GM12878 (cell line): ENCODE results near the gene YY1. TPM values are rescaled to one million over a fixed set of nuclear protein-coding genes. Genes with fewer than 3 reads are reported as not detected.

Experiments
- ATAC-seq: fragments of 200-7000 bp; cut with Tn5 transposase; 3 replicates; pipeline ENCODE4 v1.9.1; 2020; ENCODE audit warnings: mild to moderate bottlenecking, moderate library complexity
- BruUV-seq: library from RNA; stranded (reverse); fragments of 400-500 nt; replicated peaks from 2 replicates; lab custom pipeline; 2021; lab: Mats Ljungman, UMichigan
- CTCF ChIA-PET: fragments of 300-600 bp; sonication (Branson Sonifier 250); formaldehyde crosslinking; extraction: SDS; loops from one replicate; lab custom pipeline; 2021; ENCODE audit warnings: inconsistent platforms; lab: Yijun Ruan, JAX
- POLR2A ChIA-PET: fragments of 350-600 bp; formaldehyde crosslinking; extraction: SDS; loops from one replicate; lab custom pipeline; 2021; ENCODE audit warnings: inconsistent platforms; lab: Charles Lee
- RAD21 ChIA-PET: fragments of 300-600 bp; sonication (Branson Sonifier 250); formaldehyde crosslinking; loops from one replicate; lab custom pipeline; 2023; ENCODE audit warnings: antibody characterized with exemption; ENCODE audit not compliant: unreplicated experiment; lab: Charles Lee
- SMC1A ChIA-PET: fragments of 300-600 bp; sonication (Branson Sonifier 250); formaldehyde crosslinking; loops from one replicate; lab custom pipeline; 2023; ENCODE audit not compliant: unreplicated experiment, uncharacterized antibody; lab: Charles Lee
- DNase-seq: peaks from one replicate; pipeline ENCODE4 v3.0.0-alpha.2; 2011; ENCODE audit warnings: low read depth, low spot score
- FAIRE-seq: peaks from 3 replicates; lab custom pipeline; 2011; peaks lifted over from hg19 to GRCh38; lab: Jason Lieb, UNC
- H2AFZ ChIP-seq: 2 replicates; pipeline ENCODE4 v1.6.0; 2011; ENCODE audit warnings: low read depth, low read length, control low read depth; ENCODE audit not compliant: control insufficient read depth
- H3K27ac ChIP-seq: 2 replicates; pipeline ENCODE4 v1.5.1; 2011; ENCODE audit warnings: control low read depth; ENCODE audit not compliant: control insufficient read depth, insufficient read depth
- H3K27me3 ChIP-seq, 2 experiments: replicated peaks in 1 of 2; 2 replicates each; pipeline versions ENCODE4 v1.6.0 to v1.6.1; 2011; ENCODE audit warnings: low read length in 1 of 2; ENCODE audit not compliant: control insufficient read depth in 2 of 2, insufficient read depth in 2 of 2
- H3K36me3 ChIP-seq, 2 experiments: 2 replicates each; pipeline ENCODE4 v1.5.1; 2011; ENCODE audit warnings: low read length in 1 of 2; ENCODE audit not compliant: control insufficient read depth in 2 of 2, insufficient read depth in 2 of 2
- H3K4me1 ChIP-seq: 2 replicates; pipeline ENCODE4 v1.6.1; 2011; ENCODE audit warnings: mild to moderate bottlenecking, low read length, moderate library complexity, mixed read lengths; ENCODE audit not compliant: control insufficient read depth, insufficient read depth
- H3K4me2 ChIP-seq: 2 replicates; pipeline ENCODE4 v1.6.0; 2011; ENCODE audit warnings: control low read depth; ENCODE audit not compliant: control insufficient read depth, insufficient read depth
- H3K4me3 ChIP-seq: fragments of 200-600 bp; sonication (generic); 2 replicates; pipeline ENCODE4 v1.5.1; 2016
- H3K79me2 ChIP-seq: 2 replicates; pipeline ENCODE4 v1.6.0; 2011; ENCODE audit warnings: low read length; ENCODE audit not compliant: control insufficient read depth, insufficient read depth
- H3K9ac ChIP-seq: 2 replicates; pipeline ENCODE4 v1.8.0; 2011; ENCODE audit warnings: low read length, control low read depth, mixed read lengths; ENCODE audit not compliant: control insufficient read depth, insufficient read depth
- H3K9me3 ChIP-seq: replicated peaks from 3 replicates; pipeline ENCODE4 v1.5.1; 2011; ENCODE audit warnings: mild to moderate bottlenecking, low read length; ENCODE audit not compliant: control insufficient read depth, insufficient read depth
- H4K20me1 ChIP-seq: 2 replicates; pipeline ENCODE4 v1.6.0; 2011; ENCODE audit not compliant: control insufficient read depth, insufficient read depth
- CBX3 ChIP-seq: fragments of 200-600 bp; sonication (generic); IDR thresholded peaks from 2 replicates; pipeline ENCODE4 v1.6.1; 2016; ENCODE audit warnings: low read depth, borderline replicate concordance
- DPF2 ChIP-seq: fragments of 450-650 bp; IDR thresholded peaks from 2 replicates; pipeline ENCODE4 v1.6.1; 2017; ENCODE audit warnings: mild to moderate bottlenecking
- MTA2 ChIP-seq: fragments of 450-650 bp; IDR thresholded peaks from 2 replicates; pipeline ENCODE4 v1.6.1; 2016; ENCODE audit warnings: low read depth, mild to moderate bottlenecking, moderate library complexity
- MXI1 ChIP-seq: fragments of 150-350 bp; IDR thresholded peaks from 2 replicates; pipeline ENCODE4 v1.6.1; 2011; ENCODE audit warnings: low read depth, mild to moderate bottlenecking, inconsistent platforms, low read length, improper control_type of control experiment
- SMAD5 ChIP-seq: IDR thresholded peaks from 2 replicates; pipeline ENCODE4 v1.6.1; 2016; ENCODE audit warnings: antibody characterized with exemption, low read depth
- SREBF1 ChIP-seq: IDR thresholded peaks from 2 replicates; pipeline ENCODE4 v1.6.1; 2012; ENCODE audit warnings: mild to moderate bottlenecking, low read length
- ZNF622 ChIP-seq: fragments of 450-650 bp; IDR thresholded peaks from 2 replicates; pipeline ENCODE4 v1.6.1; 2017; ENCODE audit warnings: mild to moderate bottlenecking, inconsistent platforms
- WGBS: methylation state at CpG from one replicate; pipeline ENCODE4 v1.1.6; 2016; ENCODE audit warnings: low lambda C conversion rate; ENCODE audit not compliant: insufficient replicate concordance, insufficient coverage; ENCODE audit errors: missing lambda C conversion rate; 5-methylcytosine and 5-hydroxymethylcytosine counted together
- in situ Hi-C: fragments of 300-500 bp; cut with MboI; formaldehyde crosslinking; loops from 9 replicates; pipeline ENCODE4 v1.14.3; 2018; ENCODE audit warnings: mixed read lengths
- intact Hi-C: fragments of 100-400 bp; cut with micrococcal nuclease; formaldehyde crosslinking; loops from one replicate; pipeline ENCODE4 v1.14.2; 2022; ENCODE audit not compliant: unreplicated experiment
- polyA plus RNA-seq, 11 experiments: library from polyadenylated mRNA; depleted of rRNA in 4 of 11; unstranded in 6 of 11; stranded (reverse) in 5 of 11; fragments of >200 nt; fragmentation: Nextera tagmentation in 4 of 11; fragmentation: Illumina TruSeq in 1 of 11; extraction: Ambion mirVana in 4 of 11; extraction: Trizol in 1 of 11; gene quantifications; 1 replicate in 1 of 11; 2 replicates in 10 of 11; pipeline versions ENCODE4 v1.2.1 to v1.2.3, GENCODE V29; 2011 to 2016; ENCODE audit warnings: inconsistent platforms in 2 of 11, missing spikeins in 2 of 11, low read depth in 1 of 11
- total RNA-seq, 4 experiments: library from RNA; depleted of rRNA in 3 of 4; stranded (reverse); fragments of >200 nt in 3 of 4; fragmentation: Illumina TruSeq in 1 of 4; extraction: Trizol in 1 of 4; gene quantifications; 2 replicates each; pipeline versions ENCODE4 v1.2.1 to v1.2.3, GENCODE V29; 2013 to 2021
- TF ChIP-seq, protein P1 (sequence below): fragments of 450-650 bp; IDR thresholded peaks from 2 replicates; pipeline ENCODE4 v1.6.1; 2016; ENCODE audit warnings: mild to moderate bottlenecking
- TF ChIP-seq, protein P2 (sequence below): IDR thresholded peaks from 2 replicates; pipeline ENCODE4 v1.6.1; 2012; ENCODE audit warnings: mild to moderate bottlenecking, low read depth, low read length
- TF ChIP-seq, protein P3 (sequence below): fragments of 450-650 bp; IDR thresholded peaks from 2 replicates; pipeline ENCODE4 v1.6.1; 2017; ENCODE audit warnings: mild to moderate bottlenecking
- TF ChIP-seq, protein P4 (sequence below): fragments of 450-650 bp; conservative IDR thresholded peaks from 2 replicates; pipeline ENCODE4 v1.6.1; 2017; ENCODE audit warnings: mild to moderate bottlenecking, moderate library complexity

YY1 gene
- total and polyA plus RNA-seq, 10 of the 15 experiments (the other 5 are each of a cell fraction or from before 2014, with no cell fraction given), result 23.7 to 74.0 (median 39.9) TPM

DNA sequence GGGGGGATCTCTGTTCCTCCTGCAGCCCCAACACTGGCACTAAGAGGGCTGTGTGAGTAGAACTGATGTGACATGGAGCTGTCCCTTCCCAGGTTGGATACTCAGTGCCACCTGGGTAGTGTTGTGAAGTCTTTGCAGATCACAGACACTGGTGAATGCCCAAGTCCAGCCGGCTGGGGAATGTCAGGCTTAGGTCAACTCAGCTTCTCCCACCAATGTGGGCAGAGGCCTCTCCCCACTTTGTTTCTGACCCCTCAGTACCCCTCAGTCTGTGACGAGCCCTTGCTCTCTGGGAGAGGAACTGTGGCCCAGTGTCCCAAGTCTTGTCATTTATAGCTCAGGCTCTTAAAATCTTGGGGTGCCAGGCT is 56.0 kb downstream of the YY1 start:
- in situ Hi-C loops, result no loop called here
- no peak for DNase-seq
- Histone ChIP-seq H3K79me2 (no peaks in the 10 kb centered on the region), H4K20me1 (no peaks in the 10 kb centered on the region)
- TF ChIP-seq SMAD5, result no peak
- no peak for TF ChIP-seq MTA2
- TF ChIP-seq MXI1, result no peak
- TF ChIP-seq DPF2, result no peak
- TF ChIP-seq SREBF1, result no peak
- TF ChIP-seq, protein P1, sequence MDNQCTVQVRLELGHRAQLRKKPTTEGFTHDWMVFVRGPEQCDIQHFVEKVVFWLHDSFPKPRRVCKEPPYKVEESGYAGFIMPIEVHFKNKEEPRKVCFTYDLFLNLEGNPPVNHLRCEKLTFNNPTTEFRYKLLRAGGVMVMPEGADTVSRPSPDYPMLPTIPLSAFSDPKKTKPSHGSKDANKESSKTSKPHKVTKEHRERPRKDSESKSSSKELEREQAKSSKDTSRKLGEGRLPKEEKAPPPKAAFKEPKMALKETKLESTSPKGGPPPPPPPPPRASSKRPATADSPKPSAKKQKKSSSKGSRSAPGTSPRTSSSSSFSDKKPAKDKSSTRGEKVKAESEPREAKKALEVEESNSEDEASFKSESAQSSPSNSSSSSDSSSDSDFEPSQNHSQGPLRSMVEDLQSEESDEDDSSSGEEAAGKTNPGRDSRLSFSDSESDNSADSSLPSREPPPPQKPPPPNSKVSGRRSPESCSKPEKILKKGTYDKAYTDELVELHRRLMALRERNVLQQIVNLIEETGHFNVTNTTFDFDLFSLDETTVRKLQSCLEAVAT, result no peak
- no peak for TF ChIP-seq CBX3
- no peak for TF ChIP-seq ZNF622
- TF ChIP-seq, protein P2, sequence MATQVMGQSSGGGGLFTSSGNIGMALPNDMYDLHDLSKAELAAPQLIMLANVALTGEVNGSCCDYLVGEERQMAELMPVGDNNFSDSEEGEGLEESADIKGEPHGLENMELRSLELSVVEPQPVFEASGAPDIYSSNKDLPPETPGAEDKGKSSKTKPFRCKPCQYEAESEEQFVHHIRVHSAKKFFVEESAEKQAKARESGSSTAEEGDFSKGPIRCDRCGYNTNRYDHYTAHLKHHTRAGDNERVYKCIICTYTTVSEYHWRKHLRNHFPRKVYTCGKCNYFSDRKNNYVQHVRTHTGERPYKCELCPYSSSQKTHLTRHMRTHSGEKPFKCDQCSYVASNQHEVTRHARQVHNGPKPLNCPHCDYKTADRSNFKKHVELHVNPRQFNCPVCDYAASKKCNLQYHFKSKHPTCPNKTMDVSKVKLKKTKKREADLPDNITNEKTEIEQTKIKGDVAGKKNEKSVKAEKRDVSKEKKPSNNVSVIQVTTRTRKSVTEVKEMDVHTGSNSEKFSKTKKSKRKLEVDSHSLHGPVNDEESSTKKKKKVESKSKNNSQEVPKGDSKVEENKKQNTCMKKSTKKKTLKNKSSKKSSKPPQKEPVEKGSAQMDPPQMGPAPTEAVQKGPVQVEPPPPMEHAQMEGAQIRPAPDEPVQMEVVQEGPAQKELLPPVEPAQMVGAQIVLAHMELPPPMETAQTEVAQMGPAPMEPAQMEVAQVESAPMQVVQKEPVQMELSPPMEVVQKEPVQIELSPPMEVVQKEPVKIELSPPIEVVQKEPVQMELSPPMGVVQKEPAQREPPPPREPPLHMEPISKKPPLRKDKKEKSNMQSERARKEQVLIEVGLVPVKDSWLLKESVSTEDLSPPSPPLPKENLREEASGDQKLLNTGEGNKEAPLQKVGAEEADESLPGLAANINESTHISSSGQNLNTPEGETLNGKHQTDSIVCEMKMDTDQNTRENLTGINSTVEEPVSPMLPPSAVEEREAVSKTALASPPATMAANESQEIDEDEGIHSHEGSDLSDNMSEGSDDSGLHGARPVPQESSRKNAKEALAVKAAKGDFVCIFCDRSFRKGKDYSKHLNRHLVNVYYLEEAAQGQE, result no peak
- TF ChIP-seq, protein P3, sequence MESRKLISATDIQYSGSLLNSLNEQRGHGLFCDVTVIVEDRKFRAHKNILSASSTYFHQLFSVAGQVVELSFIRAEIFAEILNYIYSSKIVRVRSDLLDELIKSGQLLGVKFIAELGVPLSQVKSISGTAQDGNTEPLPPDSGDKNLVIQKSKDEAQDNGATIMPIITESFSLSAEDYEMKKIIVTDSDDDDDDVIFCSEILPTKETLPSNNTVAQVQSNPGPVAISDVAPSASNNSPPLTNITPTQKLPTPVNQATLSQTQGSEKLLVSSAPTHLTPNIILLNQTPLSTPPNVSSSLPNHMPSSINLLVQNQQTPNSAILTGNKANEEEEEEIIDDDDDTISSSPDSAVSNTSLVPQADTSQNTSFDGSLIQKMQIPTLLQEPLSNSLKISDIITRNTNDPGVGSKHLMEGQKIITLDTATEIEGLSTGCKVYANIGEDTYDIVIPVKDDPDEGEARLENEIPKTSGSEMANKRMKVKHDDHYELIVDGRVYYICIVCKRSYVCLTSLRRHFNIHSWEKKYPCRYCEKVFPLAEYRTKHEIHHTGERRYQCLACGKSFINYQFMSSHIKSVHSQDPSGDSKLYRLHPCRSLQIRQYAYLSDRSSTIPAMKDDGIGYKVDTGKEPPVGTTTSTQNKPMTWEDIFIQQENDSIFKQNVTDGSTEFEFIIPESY, result no peak
- TF ChIP-seq, protein P4, sequence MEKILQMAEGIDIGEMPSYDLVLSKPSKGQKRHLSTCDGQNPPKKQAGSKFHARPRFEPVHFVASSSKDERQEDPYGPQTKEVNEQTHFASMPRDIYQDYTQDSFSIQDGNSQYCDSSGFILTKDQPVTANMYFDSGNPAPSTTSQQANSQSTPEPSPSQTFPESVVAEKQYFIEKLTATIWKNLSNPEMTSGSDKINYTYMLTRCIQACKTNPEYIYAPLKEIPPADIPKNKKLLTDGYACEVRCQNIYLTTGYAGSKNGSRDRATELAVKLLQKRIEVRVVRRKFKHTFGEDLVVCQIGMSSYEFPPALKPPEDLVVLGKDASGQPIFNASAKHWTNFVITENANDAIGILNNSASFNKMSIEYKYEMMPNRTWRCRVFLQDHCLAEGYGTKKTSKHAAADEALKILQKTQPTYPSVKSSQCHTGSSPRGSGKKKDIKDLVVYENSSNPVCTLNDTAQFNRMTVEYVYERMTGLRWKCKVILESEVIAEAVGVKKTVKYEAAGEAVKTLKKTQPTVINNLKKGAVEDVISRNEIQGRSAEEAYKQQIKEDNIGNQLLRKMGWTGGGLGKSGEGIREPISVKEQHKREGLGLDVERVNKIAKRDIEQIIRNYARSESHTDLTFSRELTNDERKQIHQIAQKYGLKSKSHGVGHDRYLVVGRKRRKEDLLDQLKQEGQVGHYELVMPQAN, result no peak
- TF ChIP-seq, all 136 proteins: peak for 0
- 50% methylated on average over 2 of the region's 2 CpGs for WGBS
- intact Hi-C loops, result no loop called here
- POLR2A ChIA-PET, result interaction anchor here (0.7 to 1.0 kb wide), 2 partner anchors 9 to 230 kb away, joined by 3 read pairs; partner anchors contain the start of gene EVL
- ATAC-seq, result no peak
- H3K4me3 ChIP-seq, result no peak overlapping the region
- SMC1A ChIA-PET, result interaction anchor here (1.5 to 2.5 kb wide), 2 partner anchors 8 to 79 kb away, joined by 4 to 11 read pairs; a partner anchor contains a TSS
- H3K27me3 ChIP-seq, result no peaks in the 10 kb centered on the region
- no peak overlapping the region for H3K4me2 ChIP-seq
- H3K27ac ChIP-seq, result no peak overlapping the region
- RAD21 ChIA-PET, result interaction anchor here (1.7 kb wide), 1 partner anchor 80 kb away, joined by 5 read pairs; a partner anchor contains a TSS
- CTCF ChIA-PET, result interaction anchor here (1.0 to 4.4 kb wide), 7 partner anchors 9 to 85 kb away, joined by 3 to 39 read pairs (median 4); no protein-coding TSS in a partner anchor
- peaks cover 16% of the 10 kb centered on the region for H3K4me1 ChIP-seq
- no peak for FAIRE-seq
- H3K9ac ChIP-seq, result no peak overlapping the region
- H2AFZ ChIP-seq, result no peak overlapping the region
- BruUV-seq, result no TSS peak
- H3K9me3 ChIP-seq, result no peaks in the 10 kb centered on the region
- H3K36me3 ChIP-seq, result no peaks in the 10 kb centered on the region
